H1 (cell line): ENCODE results near the gene NSF.

ENCODE experiments used
- BCL11A ChIP-seq, 2 experiments: IDR thresholded peaks; one replicate each; pipeline ENCODE4 v1.6.1; 2011; ENCODE audit warnings: low read depth in 2 of 2, low read length in 2 of 2, mild to moderate bottlenecking in 2 of 2
- BRCA1 ChIP-seq: IDR thresholded peaks from 2 replicates; pipeline ENCODE4 v1.6.1; 2012; ENCODE audit warnings: low read depth, low read length, improper control_type of control experiment
- EZH2 ChIP-seq: fragments of 200-600 bp; sonication (generic); IDR thresholded peaks from 2 replicates; pipeline ENCODE4 v1.7.1; 2012; ENCODE audit warnings: low read depth, mild to moderate bottlenecking, moderate library complexity, low read length, inconsistent platforms; ENCODE audit not compliant: severe bottlenecking
- GABPA ChIP-seq: IDR thresholded peaks from 2 replicates; pipeline ENCODE4 v1.6.1; 2011; ENCODE audit warnings: mild to moderate bottlenecking, low read length, moderate library complexity, borderline replicate concordance; ENCODE audit not compliant: insufficient read depth
- JUN ChIP-seq: IDR thresholded peaks from 2 replicates; pipeline ENCODE4 v1.6.1; 2011; ENCODE audit warnings: low read depth, mild to moderate bottlenecking, improper control_type of control experiment, low read length
- MAFK ChIP-seq: IDR thresholded peaks from 2 replicates; pipeline ENCODE4 v1.6.1; 2012; ENCODE audit warnings: low read depth, mild to moderate bottlenecking, improper control_type of control experiment, low read length
- PHF8 ChIP-seq: fragments of 200-600 bp; sonication (generic); conservative IDR thresholded peaks from 2 replicates; pipeline ENCODE4 v1.7.1; 2012; ENCODE audit warnings: low read depth, mild to moderate bottlenecking, inconsistent platforms, low read length, moderate library complexity
- POLR2A ChIP-seq, 2 experiments: IDR thresholded peaks; 1 replicate in 1 of 2; 2 replicates in 1 of 2; pipeline ENCODE4 v1.6.1; 2011; ENCODE audit warnings: low read depth in 2 of 2, low read length in 2 of 2, mild to moderate bottlenecking in 2 of 2; ENCODE audit errors: control extremely low read depth in 1 of 2
- RNF2 ChIP-seq: fragments of 200-900, 300-1000 bp; sonication (generic); IDR thresholded peaks from 2 replicates; pipeline ENCODE4 v1.7.1; 2016; ENCODE audit warnings: borderline replicate concordance, low read depth, mild to moderate bottlenecking, antibody characterized with exemption, low read length; ENCODE audit not compliant: poor library complexity, severe bottlenecking; ENCODE audit errors: missing control alignments
- SP1 ChIP-seq: IDR thresholded peaks from 2 replicates; pipeline ENCODE4 v1.6.1; 2011; ENCODE audit warnings: low read depth, low read length
- YY1 ChIP-seq: IDR thresholded peaks from 2 replicates; pipeline ENCODE4 v1.6.1; 2011; ENCODE audit warnings: low read depth, mild to moderate bottlenecking, low read length
- TF ChIP-seq, protein P1 (sequence below), 3 experiments: IDR thresholded peaks; 1 replicate in 2 of 3; 2 replicates in 1 of 3; pipeline versions ENCODE4 v1.5.1 to v1.6.1; 2011; ENCODE audit warnings: low read length in 3 of 3, mild to moderate bottlenecking in 3 of 3, inconsistent platforms in 2 of 3, low read depth in 1 of 3, moderate library complexity in 1 of 3; ENCODE audit not compliant: insufficient read depth in 1 of 3; ENCODE audit errors: control extremely low read depth in 1 of 3

DNA sequence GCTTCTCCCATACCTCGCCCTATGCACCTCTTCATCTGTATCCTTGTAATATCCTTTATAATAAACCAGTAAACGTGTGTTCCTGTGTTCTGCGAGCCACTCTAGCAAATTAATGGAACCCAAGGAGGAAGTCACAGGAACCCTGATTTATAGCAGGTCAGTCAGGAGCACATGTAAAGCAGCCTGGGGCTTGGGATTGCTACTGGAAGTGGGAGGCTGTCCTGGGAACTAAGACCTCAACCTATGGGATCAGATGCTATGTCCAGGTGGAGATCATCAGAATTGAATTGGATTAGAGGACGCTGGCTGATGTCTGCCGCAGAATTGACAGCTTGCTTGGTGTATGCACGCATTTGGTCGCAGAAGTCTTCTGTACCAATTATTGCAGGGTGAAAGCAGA is 212.3 kb downstream of the NSF start:
- TF ChIP-seq JUN (no peak), GABPA (no peak), BRCA1 (no peak), POLR2A (IDR thresholded peaks at IDR 0.05; ENCODE audit: control extremely low read depth in 1 of 2, low read depth in 2 of 2, low read length in 2 of 2) (no peak), PHF8 (no peak), MAFK (no peak), YY1 (no peak), EZH2 (no peak), BCL11A (IDR thresholded peaks at IDR 0.05; ENCODE audit: low read depth in 2 of 2, low read length in 2 of 2) (no peak), SP1 (no peak), RNF2 (no peak)
- TF ChIP-seq, protein P1, sequence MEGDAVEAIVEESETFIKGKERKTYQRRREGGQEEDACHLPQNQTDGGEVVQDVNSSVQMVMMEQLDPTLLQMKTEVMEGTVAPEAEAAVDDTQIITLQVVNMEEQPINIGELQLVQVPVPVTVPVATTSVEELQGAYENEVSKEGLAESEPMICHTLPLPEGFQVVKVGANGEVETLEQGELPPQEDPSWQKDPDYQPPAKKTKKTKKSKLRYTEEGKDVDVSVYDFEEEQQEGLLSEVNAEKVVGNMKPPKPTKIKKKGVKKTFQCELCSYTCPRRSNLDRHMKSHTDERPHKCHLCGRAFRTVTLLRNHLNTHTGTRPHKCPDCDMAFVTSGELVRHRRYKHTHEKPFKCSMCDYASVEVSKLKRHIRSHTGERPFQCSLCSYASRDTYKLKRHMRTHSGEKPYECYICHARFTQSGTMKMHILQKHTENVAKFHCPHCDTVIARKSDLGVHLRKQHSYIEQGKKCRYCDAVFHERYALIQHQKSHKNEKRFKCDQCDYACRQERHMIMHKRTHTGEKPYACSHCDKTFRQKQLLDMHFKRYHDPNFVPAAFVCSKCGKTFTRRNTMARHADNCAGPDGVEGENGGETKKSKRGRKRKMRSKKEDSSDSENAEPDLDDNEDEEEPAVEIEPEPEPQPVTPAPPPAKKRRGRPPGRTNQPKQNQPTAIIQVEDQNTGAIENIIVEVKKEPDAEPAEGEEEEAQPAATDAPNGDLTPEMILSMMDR (IDR thresholded peaks at IDR 0.05; ENCODE audit: control extremely low read depth in 1 of 3, insufficient read depth in 1 of 3, low read depth in 1 of 3, low read length in 3 of 3): no peak
